Islet precursor cell (in vitro differentiated cells): ENCODE results near the gene COP1.

Experiments
- DNase-seq: peaks from one replicate; pipeline ENCODE4 v3.0.0-alpha.2; 2018

COP1 gene

GRCh38 chr1:176198413-176198812 is 8.7 kb downstream of the COP1 start:
- DNase-seq: no peak

DNA sequence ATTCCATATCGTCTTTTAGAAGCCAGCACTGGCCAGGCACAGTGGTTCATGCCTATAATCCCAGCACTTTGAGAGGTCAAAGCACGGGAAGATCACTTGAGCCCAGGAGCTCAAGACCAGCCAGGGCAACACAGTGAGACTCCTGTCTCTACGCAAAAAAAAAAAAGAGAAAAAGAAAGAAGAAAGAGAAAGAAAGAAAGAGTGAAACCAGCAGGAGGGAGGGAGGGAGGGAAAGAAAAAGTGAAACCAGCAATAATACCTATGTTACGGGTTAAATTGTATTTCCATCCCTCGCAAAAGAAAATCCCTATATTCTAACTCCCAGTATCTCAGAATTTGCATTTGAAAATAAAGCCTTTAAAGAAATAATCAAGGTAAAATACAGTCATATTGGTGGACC is 10.4 kb downstream of the COP1 start:
- no peak for DNase-seq

DNA sequence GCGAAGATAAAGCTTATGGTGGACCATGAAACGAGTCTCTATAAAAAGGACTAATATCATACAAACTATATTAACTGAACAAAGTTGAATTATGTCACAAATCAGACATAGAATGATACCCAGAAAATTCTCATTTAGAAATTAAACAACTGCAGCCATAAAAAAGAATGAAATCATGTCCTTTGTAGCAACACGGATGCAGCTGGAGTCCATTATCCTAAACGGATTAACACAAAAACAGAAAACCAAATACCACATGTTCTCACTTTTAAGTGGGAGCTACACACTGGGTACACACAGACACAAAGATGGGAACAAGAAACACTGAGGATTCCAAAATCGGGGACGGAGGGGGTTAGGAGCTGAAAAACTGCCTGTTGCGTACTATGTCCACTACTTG is 11.5 kb downstream of the COP1 start:
- no peak for DNase-seq

GRCh38 chr1:176193663-176194062 is 13.4 kb downstream of the COP1 start:
- DNase-seq: no peak

GRCh38 chr1:176193023-176193422 is 14.1 kb downstream of the COP1 start:
- no peak for DNase-seq

DNA sequence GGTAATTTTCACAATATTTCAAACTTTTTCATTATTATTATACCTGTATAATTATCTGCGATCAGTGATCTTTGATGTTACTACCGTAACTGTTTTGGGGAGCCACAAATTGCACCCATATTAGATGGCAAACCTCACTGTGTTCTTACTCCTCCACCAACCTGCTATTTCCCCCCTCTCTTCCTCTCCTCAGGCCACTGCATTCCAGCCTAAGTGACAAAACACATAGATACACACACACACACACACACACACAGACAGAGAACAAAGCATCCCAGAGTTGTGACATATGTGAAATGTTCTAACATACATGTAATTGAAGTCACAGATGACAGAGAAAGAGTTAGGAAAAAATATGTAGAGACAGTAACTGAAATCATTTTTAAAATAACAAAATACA is 18.5 kb downstream of the COP1 start:
- no peak for DNase-seq

DNA sequence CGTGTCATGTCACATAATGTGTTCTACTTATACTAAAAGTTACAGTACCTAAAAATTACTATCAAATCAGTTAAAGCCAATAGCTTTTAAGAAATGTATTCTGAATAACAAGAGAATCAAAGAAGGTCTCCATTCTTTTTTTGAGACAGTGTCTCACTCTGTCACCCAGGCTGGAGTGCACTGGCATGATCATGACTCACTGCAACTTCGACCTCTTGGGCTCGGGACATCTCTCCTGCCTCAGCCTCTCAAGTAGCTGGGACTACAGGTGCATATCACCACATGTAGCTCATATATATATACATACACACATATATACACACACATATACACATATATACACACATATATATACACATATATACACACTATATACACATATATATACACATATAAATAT is 20.1 kb downstream of the COP1 start:
- no peak for DNase-seq

DNA sequence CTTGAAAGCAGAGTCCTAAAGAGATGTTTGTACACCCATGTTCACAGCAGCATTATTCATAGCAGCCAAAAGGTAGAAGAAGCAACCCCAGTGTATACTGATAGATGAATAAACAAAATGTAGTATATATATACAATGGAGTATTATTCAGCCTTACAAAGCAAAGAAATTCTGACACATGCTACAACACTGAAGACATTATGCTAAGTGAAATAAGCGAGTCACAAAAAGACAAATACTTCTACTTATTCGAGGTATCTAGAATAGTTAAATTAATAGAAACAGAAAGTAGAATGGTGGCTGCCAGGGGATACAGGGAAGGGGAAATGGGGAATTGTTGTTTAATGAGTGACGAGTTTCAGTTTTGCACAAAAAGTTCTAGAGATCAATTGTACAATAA is 23.5 kb downstream of the COP1 start:
- DNase-seq: no peak

DNA sequence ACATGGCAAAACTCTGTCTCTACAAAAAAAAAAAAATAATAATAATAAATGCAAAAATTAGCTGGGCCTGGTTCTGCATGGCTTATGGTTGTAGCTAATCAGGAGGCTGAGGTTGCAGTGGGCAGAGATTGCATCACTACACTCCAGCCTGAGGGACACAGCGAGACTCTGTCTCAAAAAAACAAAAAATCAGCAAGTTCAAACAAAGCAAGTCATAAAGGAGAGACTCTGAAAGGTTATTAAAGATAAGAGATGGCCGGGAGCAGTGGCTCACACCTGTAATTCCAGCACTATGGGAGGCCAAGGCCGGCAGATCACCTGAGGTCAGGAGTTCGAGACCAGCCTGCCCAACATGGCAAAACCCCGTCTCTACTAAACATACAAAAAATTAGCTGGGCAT is 28.8 kb downstream of the COP1 start:
- DNase-seq: no peak

- no peak for DNase-seq
Measured at GRCh38 chr1:176177764-176178163, 29.3 kb downstream of the COP1 start.

DNA sequence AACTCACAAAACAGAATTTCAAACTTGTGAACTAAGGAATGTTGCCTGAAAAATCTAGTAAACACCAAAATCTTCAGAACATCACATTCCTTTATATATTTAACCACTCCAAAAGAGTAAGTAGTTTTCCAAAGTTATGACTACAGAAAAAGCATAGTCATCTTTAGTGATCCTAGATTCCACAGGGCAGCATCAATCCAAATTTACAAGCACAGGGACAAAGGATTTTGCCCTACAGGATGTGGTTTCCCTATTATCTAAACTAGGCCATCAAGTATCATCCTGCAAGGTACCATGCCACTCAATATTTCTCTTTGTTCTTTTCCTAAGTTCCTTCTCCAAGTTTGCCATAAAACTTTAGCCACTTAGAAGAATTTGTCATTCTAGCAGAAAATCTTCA is 33.0 kb downstream of the COP1 start:
- no peak for DNase-seq

DNA sequence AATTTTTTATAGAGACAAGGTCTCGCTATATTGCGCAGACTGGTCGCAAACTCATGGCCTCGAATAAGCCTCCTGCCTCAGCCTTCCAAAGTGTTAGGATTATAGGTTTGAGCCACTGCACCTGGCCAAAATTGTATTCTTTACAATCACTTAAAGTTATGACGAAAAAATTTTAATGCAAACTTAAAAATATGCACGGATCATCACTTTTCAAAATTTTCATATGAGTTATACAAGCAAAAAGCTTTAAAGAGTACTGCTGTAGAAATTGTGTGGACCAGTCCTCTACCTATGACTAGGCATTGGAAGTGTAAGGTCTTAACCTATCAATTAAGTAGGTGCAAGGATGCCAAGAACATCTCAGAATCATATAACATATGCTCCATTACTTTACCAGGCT is 34.9 kb downstream of the COP1 start:
- no peak for DNase-seq

DNA sequence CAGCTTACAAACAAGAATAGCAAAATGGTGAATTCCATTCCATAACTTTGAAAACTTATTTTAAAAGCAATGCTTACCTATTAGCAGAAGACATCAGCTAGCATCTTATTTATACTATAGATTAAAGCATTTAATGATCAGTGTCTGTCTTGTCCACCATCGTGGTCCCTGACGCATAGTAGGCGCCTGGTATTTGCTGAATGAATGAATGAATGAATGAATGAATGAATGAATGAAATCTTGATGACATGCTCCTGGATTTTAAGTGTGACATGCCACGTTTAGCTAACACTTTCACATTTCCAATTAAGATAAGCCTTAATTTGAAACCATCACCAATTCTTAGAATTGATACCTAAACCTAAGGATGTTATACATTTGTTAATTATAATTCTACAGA is 39.9 kb downstream of the COP1 start:
- DNase-seq: no peak

- no peak for DNase-seq
Measured at GRCh38 chr1:176165573-176165972, 41.5 kb downstream of the COP1 start.

- no peak for DNase-seq
Measured at GRCh38 chr1:176164014-176164678, 42.9 kb downstream of the COP1 start.

GRCh38 chr1:176159993-176160392 is 47.1 kb downstream of the COP1 start:
- no peak for DNase-seq

GRCh38 chr1:176157995-176158394 is 49.1 kb downstream of the COP1 start:
- DNase-seq: no peak

- DNase-seq: no peak
Measured at GRCh38 chr1:176149939-176150807, 56.9 kb downstream of the COP1 start.

- DNase-seq: no peak
Measured at GRCh38 chr1:176144526-176144925, 62.6 kb downstream of the COP1 start.

- no peak for DNase-seq
Measured at GRCh38 chr1:176142973-176143372, 64.1 kb downstream of the COP1 start.

GRCh38 chr1:176141449-176141848 is 65.6 kb downstream of the COP1 start:
- no peak for DNase-seq

GRCh38 chr1:176136891-176137290 is 70.2 kb downstream of the COP1 start:
- DNase-seq: no peak

GRCh38 chr1:176134666-176135065 is 72.4 kb downstream of the COP1 start:
- DNase-seq: no peak

GRCh38 chr1:176122282-176122681 is 84.8 kb downstream of the COP1 start:
- no peak for DNase-seq

GRCh38 chr1:176119549-176119948 is 87.5 kb downstream of the COP1 start:
- DNase-seq: no peak
